SKM-1 treated with dmso at 0.1 percent for 144 hours (cell line): Measurements from ENCODE around the gene UBE4B.
A peak's percentile ranks its signal among the peaks of the same experiment; 100 is the strongest.
"Not testable (repeated sequence)": the region's sequence is repeated elsewhere in the genome, so short reads cannot be mapped to it uniquely, and the experiment has no call there.

Experiments
- DNase-seq: peaks from one replicate; lab custom pipeline; 2025; ENCODE audit not compliant: unreplicated experiment; lab: John Stamatoyannopoulos, UW

Gene UBE4B

DNA sequence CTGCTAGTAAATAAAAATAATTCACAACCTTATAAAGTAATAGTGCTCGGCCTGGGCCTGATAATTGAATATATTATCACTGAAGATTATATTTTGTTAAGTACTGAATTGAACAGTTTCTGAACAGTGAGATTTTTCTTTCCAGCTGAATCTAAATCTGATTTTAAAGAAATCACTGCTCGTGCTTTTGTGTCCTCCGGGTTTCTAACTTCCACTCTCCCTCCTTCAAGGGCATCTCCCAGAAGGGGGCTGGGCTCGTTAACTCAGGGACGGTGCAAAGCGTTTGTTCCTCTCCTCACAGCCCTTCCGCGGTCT, 176.8 kb downstream of the UBE4B start:
- DNase-seq, result no peak

DNA sequence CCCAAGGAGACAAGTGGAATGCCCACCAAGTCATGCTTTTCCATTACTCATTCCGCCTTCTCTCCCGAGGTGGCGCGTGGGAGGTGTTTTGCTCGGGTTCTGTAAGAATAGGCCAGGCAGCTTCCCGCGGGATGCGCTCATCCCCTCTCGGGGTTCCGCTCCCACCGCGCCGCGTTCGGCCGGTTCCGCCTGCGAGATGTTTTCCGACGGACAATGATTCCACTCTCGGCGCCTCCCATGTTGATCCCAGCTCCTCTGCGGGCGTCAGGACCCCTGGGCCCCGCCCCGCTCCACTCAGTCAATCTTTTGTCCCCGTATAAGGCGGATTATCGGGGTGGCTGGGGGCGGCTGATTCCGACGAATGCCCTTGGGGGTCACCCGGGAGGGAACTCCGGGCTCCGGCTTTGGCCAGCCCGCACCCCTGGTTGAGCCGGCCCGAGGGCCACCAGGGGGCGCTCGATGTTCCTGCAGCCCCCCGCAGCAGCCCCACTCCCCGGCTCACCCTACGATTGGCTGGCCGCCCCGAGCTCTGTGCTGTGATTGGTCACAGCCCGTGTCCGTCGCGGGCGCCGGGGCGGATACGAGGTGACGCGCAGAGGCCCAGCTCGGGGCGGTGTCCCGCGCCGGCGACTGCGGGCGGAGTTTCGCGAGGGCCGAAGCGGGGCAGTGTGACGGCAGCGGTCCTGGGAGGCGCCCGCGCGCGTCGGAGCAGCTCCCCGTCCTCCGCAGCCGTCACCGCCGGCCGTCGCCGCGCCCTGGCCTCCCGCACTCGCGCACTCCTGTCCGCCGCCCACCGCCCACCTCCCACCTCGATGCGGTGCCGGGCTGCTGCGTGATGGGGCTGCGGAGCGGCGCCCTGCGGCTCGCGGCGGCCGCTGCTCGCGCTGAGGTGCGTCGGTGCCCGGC, 177.4 kb downstream of the UBE4B start, which contains the start of gene KIF1B:
TSS of gene KIF1B (plus strand) at position 666 of the 906 bp plus-strand sequence. CDS start 21,759 bp downstream, outside the sequence.
- DNase-seq, result peak; percentile 97

DNA sequence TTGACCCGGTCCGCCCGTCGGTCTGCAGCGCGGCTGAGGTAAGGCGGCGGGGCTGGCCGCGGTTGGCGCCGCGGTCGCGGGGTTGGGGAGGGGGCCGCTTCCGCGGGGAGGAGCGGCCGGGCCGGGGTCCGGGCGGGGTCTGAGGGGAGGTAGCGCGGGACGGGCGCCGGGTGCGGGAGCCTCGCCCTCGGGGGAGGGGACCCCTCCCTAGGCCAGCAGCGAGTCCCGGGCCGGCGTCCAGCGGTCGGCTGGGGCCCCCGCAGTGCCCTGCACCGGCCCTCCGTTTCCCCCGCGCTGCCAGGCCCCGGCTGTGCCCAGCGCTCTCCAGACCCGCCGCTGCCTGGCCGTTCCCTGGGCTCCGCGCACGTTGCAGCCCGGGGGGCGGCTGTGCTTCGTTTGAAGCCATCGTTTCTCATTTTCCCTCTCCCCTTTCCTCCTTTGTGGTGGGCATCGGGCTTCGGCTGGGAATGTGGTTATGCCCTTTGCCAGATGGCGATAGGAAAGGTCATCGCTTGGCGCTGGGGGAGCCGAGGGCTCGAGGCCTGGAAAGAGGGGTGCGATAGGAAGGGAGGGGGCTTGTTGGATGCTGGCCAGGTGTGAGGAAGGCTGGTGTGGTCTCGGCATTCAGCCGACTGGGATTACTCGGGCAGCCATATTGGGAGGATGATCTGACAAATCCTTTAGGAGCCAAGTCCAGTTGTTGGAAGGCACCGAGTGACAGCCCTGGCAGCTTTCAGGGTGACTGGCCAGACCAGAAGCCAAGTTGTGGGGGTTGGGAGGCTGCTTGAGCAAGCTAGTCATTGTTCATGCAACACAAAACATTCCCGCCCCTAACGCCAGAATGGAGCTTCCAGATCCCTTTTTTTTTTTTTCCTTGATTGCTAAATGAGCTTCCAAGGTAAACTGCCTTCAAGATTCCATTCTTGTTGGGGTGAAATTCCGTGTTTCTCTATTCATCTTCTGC, 178.4 kb downstream of the UBE4B start:
- DNase-seq, result no peak

DNA sequence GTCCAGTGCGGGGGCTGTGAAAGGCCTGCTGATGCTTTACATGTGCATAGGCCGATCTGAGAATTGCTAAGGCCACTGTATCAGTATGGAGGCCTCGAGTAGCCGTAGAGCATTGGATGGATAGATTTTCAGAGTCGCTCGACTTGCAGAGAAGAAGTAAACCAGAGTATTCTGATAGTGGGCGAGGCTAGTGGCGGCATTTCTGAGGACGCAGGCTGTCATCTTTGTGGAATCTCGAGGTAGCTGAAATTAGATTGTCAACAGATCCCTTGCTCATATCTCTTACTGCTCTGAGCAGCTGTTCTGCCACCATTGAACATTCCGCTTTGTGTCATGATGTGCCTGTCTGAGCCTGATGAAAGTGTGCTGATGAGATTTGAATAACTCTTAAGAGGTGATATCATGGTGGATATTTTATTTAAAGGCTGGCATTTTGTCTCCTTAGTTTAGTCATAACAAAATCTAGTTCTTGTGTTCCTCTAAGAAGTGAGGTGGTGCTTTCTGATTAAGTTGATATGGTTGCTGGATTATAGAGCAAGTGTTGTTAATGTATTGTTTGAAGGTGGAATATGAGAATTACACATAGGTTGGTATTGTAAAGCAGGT, 179.2 kb downstream of the UBE4B start:
- no peak for DNase-seq

DNA sequence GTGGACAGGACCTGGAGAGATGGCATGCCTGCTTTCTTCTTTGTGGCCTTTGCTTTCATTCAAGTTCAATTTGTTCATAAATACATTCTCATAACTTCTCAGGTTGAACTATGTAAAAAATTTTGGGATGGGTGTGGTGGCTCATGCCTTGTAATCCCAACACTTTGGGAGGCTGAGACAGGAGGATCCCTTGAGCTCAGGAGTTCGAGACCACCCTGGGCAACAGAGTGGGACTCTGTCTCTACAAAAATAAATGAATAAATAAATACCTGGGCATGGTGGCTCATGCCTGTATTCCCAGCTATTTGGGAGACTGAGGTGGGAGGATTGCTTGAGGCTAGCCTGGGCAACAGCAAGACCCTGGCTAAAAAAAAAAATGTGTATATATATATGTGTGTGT, 179.7 kb downstream of the UBE4B start:
- no peak for DNase-seq

DNA sequence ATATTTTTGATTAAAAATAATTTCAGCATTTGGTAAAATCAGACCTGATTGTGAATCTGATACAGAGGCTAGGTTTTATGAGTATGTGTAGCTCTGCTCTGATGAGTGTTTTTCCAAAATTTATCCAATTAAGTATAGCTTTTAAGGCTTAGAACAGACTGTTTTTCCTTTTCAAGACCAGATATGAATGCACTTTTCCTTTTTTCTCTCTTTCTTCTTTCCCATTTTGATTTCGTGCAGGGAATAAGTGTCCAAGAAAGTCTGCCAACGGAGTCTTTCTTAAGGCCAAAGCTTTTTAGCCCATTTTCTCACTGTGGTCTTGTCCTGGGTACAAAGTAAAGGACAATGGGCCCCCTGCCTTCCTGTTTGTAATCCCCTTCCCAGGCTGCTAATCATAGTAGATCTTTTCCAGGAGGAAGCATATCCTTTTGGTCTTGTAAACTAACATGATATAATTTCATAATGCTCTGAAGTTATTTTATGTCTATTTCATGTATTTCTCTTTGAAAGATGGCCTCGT, 180.5 kb downstream of the UBE4B start:
- DNase-seq, result no peak

DNA sequence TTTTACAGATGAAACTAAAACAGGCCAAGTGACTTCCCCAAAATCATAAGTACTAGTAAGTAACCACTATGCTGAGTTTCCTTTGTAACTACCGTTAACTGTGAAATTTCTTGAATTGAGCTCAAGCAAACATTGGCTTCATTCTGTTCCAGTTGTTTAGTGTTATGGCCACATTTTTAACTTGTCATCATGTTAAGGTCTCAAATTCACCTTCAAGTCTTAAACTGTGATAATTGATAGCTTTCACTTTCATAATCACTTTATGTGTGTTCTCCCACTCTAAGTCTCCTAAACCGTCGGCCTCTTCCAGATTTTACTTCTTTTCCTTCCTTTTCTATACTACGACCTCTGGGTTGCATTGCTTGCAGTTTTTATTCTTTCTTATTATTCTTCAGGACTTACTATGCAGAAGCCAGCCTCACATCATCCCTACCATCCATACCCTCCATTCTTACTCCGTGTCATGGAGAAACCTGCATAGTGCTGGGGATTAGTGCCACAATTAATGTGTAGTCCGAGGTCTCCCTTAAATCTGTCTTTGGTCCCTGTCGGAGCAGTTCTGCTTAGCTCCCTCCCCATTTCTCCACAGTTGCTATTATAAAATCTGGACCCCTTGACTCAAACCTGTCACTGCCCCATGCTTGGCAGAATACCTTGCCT, 183.5 kb downstream of the UBE4B start:
- DNase-seq, result no peak

DNA sequence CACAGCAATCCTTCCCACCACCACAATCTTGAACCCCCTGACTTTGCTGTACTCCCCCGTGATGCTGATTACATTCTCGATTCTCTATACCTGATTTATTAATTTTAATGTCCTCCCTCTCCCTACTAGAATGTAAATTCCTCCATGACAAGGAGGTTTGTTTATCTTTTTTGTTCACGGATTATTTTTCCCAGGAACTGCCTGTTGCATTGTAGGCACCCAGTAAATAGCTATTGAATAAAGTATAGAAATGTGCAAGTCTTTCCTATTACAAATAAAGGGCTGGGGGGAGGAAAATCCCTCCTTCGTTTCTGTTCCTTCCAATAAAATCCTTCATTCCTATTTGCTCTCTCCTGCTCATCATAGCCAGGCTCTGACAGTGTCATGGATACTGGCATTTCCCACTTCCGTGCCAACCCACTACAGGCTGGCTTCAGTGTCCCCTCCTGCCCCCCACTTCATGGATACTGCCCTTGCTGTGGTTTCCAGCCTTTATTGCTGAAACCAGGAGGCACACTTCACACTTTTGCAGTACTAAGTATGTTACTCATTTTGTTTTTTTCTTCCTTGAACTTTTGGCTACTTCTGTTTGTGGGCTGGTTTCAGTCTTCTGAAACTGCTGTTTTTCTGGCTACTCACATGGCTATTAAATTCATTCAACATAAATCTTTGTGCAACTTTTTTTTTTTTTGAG, 185.1 kb downstream of the UBE4B start:
- DNase-seq, result no peak

DNA sequence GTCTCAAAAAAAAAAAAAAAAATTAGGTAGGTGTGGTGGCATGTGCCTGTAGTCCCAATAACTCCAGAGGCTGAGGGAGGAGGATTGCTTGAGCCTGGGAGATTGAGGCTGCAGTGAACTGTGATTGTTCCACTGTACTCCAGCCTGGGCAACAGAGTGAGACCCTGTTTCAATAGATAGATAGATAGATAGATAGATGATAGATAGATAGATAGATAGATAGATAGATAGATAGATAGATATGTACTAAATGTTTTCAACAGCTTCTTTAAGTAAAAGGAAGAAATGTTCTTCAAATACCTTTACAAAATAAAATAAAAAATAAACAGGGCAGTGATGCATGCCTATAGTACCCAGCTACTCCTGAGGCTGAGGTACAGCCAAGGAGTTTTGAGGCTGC, 187.4 kb downstream of the UBE4B start:
- DNase-seq, result no peak

DNA sequence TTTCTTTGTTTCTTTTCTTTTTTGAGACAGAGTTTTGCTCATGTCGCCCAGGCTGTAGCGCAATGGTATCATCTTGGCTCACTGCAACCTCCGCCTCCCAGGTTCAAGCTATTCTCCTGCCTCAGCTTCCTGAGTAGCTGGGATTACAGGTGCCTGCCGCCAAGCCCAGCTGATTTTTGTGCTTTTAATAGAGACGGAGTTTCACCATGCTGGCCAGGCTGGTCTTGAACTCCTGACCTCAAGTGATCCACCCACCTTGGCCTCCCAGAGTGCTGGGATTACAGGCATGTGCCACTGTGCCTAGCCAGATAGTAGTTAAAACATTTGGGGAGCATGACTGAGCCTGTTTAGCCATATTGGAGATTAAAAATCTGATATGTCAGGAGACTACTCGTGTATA, 187.9 kb downstream of the UBE4B start:
- not testable (repeated sequence) for DNase-seq

DNA sequence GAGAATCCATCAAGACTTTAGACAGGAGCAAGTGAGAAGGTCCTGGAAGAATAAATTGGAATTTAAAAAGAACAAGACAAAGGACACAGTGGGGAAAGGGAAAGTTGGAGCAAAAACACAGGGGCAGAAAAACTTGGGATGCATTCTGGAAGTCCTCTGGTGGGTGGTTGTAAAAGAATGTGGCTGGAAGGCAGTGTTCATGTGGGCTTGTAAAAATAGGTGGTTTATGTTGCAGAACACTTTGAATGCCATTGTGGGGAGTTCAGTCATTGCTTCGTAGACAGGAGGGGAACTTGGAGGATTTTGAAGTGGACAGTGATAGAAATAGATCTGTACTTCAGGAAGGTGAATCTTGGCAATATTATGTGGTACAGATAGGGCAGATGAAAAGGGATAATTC, 192.8 kb downstream of the UBE4B start:
- no peak for DNase-seq

DNA sequence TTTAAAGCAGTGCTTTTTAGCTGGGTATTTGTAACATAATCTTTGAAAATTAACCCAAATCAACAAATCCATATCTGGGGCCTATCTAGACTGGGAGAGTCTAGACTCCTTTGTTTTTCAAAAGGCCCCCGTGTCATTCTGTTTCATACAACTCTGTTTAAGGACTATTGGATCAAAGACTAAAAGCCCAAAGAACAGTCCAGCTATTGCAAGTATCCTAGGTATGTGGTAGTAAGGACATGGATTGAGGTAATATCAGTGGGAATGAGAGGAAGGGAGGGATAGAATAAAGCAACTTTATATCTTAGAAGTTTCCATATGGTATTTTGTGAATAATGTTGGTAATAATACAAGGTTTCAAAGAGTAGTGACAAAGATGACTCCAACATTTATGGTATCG, 195.8 kb downstream of the UBE4B start:
- no peak for DNase-seq

DNA sequence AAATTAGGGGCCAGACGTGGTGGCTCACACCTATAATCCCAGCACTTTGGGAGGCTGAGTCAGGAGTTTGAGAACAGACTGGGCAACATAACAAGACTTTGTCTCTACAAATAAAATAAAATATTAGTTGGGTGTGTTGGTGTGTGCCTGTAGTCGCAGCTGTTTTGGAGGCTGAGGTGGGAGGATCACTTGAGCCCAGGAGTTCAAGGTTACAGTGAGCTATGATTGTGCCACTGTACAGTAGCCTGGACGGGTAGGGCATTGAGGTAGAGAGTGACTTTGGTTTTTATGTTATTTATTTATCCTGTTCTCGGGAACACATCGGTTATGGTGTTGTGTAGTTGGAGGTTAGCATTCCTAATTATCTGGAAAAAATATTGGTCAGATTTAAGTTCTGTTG, 197.1 kb downstream of the UBE4B start:
- DNase-seq, result no peak
